ENCODE results near the gene NSUN7.

DNA sequence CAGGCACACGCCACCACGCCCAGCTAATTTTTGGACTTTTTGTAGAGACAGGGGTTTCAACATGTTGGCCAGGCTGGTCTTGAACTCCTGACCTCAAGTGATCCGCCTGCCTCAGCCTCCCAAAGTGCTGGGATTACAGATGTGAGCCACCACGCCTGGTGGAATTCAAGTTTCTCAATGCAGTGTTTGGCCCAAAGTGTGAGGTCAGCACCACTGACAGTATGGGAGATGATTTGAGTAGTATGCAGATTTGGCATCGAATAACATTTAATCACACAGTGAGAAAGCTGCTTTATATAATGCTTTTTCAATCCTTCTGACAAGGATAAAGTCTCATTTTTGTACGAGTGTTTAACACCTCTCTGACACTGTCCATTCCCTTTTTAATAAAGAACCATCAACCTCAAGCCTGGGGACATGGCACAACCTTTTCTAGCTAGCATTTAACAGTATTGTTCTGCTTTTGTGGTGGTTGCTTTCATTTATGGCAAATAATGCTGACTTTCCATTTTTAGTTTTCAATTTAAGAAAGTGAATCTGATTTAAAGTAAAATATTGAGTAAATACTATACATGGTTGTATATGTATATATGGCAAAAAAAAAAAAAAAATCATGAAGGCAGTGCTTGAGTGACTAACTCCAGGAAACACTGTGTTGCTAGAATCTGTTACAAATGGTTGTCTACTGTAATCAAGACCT is 4.3 kb upstream of the NSUN7 start:
- TF ChIP-seq CTCF (conservative IDR thresholded peaks at IDR 0.05 in 1 of 2, IDR thresholded peaks at IDR 0.05 in 1 of 2; ENCODE audit: low read depth in 1 of 2, low read length in 2 of 2) (no peak), EZH2 (IDR thresholded peaks at IDR 0.05; ENCODE audit: low read length, missing control alignments) (no peak)

Measured in fibroblast of lung (primary cell).